H9 (cell line): ENCODE data around the gene TNP2. TPM values are rescaled to one million over a fixed set of nuclear protein-coding genes. Genes with fewer than 3 reads are reported as not detected.

Experiments
- DNase-seq: peaks from one replicate; pipeline ENCODE4 v3.0.0-alpha.2; 2017
- H2AFZ ChIP-seq: one replicate; pipeline ENCODE4 v1.6.1; 2013; ENCODE audit warnings: mild to moderate bottlenecking, low read length, control low read depth, moderate library complexity
- H2AK5ac ChIP-seq: 2 replicates; pipeline ENCODE4 v1.6.1; 2013; ENCODE audit warnings: low read length, control low read depth, mixed read lengths; ENCODE audit not compliant: insufficient read length
- H2BK120ac ChIP-seq: one replicate; pipeline ENCODE4 v1.6.1; 2013; ENCODE audit warnings: low read depth, mild to moderate bottlenecking, low read length, control low read depth, inconsistent platforms; ENCODE audit not compliant: poor library complexity, severe bottlenecking
- H2BK12ac ChIP-seq: 2 replicates; pipeline ENCODE4 v1.6.1; 2013; ENCODE audit warnings: low read length, control low read depth, mixed read lengths, low read depth; ENCODE audit not compliant: insufficient read length
- H2BK15ac ChIP-seq: 2 replicates; pipeline ENCODE4 v1.6.1; 2013; ENCODE audit warnings: low read depth, low read length, control low read depth
- H2BK20ac ChIP-seq: one replicate; pipeline ENCODE4 v1.6.1; 2013; ENCODE audit warnings: low read depth, mild to moderate bottlenecking, low read length, control low read depth, inconsistent platforms; ENCODE audit not compliant: poor library complexity, severe bottlenecking
- H2BK5ac ChIP-seq: 2 replicates; pipeline ENCODE4 v1.6.1; 2013; ENCODE audit warnings: low read length, control low read depth, mixed read lengths; ENCODE audit not compliant: insufficient read length
- H3K14ac ChIP-seq: 2 replicates; pipeline ENCODE4 v1.6.1; 2013; ENCODE audit warnings: low read length, control low read depth; ENCODE audit not compliant: insufficient read depth
- H3K18ac ChIP-seq: 2 replicates; pipeline ENCODE4 v1.6.1; 2013; ENCODE audit warnings: low read depth, mild to moderate bottlenecking, mixed read lengths, low read length, control low read depth; ENCODE audit not compliant: insufficient read length
- H3K23ac ChIP-seq: 2 replicates; pipeline ENCODE4 v1.6.1; 2013; ENCODE audit warnings: low read length, control low read depth, mixed read lengths, low read depth; ENCODE audit not compliant: insufficient read length
- H3K23me2 ChIP-seq: 2 replicates; pipeline ENCODE4 v1.6.1; 2013; ENCODE audit warnings: low read depth, mild to moderate bottlenecking, mixed read lengths, low read length, control low read depth; ENCODE audit not compliant: insufficient read length, poor library complexity, severe bottlenecking
- H3K27ac ChIP-seq: 2 replicates; pipeline ENCODE4 v1.5.1; 2013; ENCODE audit warnings: low read length, control low read depth, mixed read lengths, low read depth; ENCODE audit not compliant: insufficient read length
- H3K27me3 ChIP-seq: 2 replicates; pipeline ENCODE4 v1.6.1; 2013; ENCODE audit warnings: low read length, control low read depth, inconsistent platforms; ENCODE audit not compliant: insufficient read depth
- H3K4ac ChIP-seq: 2 replicates; pipeline ENCODE4 v1.6.1; 2013; ENCODE audit warnings: low read depth, mild to moderate bottlenecking, control low read depth, inconsistent platforms, low read length, moderate library complexity
- H3K4me1 ChIP-seq: 2 replicates; pipeline ENCODE4 v1.6.1; 2013; ENCODE audit warnings: low read length, control low read depth, inconsistent platforms; ENCODE audit not compliant: insufficient read depth
- H3K4me2 ChIP-seq: 2 replicates; pipeline ENCODE4 v1.6.1; 2013; ENCODE audit warnings: low read length, control low read depth, mixed read lengths; ENCODE audit not compliant: insufficient read length, insufficient read depth
- H3K56ac ChIP-seq: 2 replicates; pipeline ENCODE4 v1.6.1; 2013; ENCODE audit warnings: low read depth, mild to moderate bottlenecking, mixed read lengths, low read length, control low read depth; ENCODE audit not compliant: insufficient read length
- H3K79me1 ChIP-seq: 2 replicates; pipeline ENCODE4 v1.6.1; 2013; ENCODE audit warnings: low read depth, mild to moderate bottlenecking, moderate library complexity, low read length, control low read depth, inconsistent platforms; ENCODE audit not compliant: insufficient read depth, poor library complexity, severe bottlenecking
- H3K79me2 ChIP-seq: 2 replicates; pipeline ENCODE4 v1.6.1; 2013; ENCODE audit warnings: low read length, control low read depth, inconsistent platforms; ENCODE audit not compliant: insufficient read depth
- H3K9ac ChIP-seq: 2 replicates; pipeline ENCODE4 v1.6.1; 2013; ENCODE audit warnings: low read length, control low read depth, mixed read lengths; ENCODE audit not compliant: insufficient read length; ENCODE audit errors: extremely low read depth
- H3K9me3 ChIP-seq: one replicate; pipeline ENCODE4 v1.6.1; 2013; ENCODE audit warnings: low read depth, low read length, inconsistent platforms; ENCODE audit not compliant: control insufficient read depth
- H3T11ph ChIP-seq: one replicate; pipeline ENCODE4 v1.6.1; 2013; ENCODE audit warnings: mild to moderate bottlenecking, low read length, control low read depth, inconsistent platforms
- H4K20me1 ChIP-seq: one replicate; pipeline ENCODE4 v1.6.1; 2013; ENCODE audit not compliant: control insufficient read depth, insufficient read length, insufficient read depth
- H4K5ac ChIP-seq: 2 replicates; pipeline ENCODE4 v1.6.1; 2013; ENCODE audit warnings: low read depth, mild to moderate bottlenecking, mixed read lengths, low read length, control low read depth; ENCODE audit not compliant: insufficient read length
- H4K8ac ChIP-seq: replicated peaks from 2 replicates; pipeline ENCODE4 v1.6.1; 2013; ENCODE audit warnings: low read length, control low read depth, mixed read lengths, low read depth; ENCODE audit not compliant: insufficient read length
- H4K91ac ChIP-seq: 2 replicates; pipeline ENCODE4 v1.6.1; 2013; ENCODE audit warnings: low read depth, mild to moderate bottlenecking, moderate library complexity, mixed read lengths, low read length, control low read depth; ENCODE audit not compliant: insufficient read length
- H3K27ac Mint-ChIP-seq, 3 experiments: 2 replicates in 2 of 3; 3 replicates in 1 of 3; pipeline ENCODE4 v1.8.0; 2020 to 2021; ENCODE audit warnings: mixed read lengths in 3 of 3, mild to moderate bottlenecking in 1 of 3, moderate library complexity in 1 of 3
- H3K27me3 Mint-ChIP-seq: 2 replicates; pipeline ENCODE4 v1.8.0; 2021; ENCODE audit warnings: low read depth, mild to moderate bottlenecking, moderate library complexity, mixed read lengths
- H3K36me3 Mint-ChIP-seq, 3 experiments: 2 replicates in 2 of 3; 3 replicates in 1 of 3; pipeline ENCODE4 v1.8.0; 2020 to 2021; ENCODE audit warnings: low read depth in 3 of 3, mixed read lengths in 3 of 3; ENCODE audit not compliant: insufficient read depth in 1 of 3
- H3K4me1 Mint-ChIP-seq, 2 experiments: 2 replicates each; pipeline ENCODE4 v1.8.0; 2020; ENCODE audit warnings: mixed read lengths in 2 of 2
- H3K4me3 Mint-ChIP-seq, 2 experiments: 2 replicates in 1 of 2; 3 replicates in 1 of 2; pipeline ENCODE4 v1.8.0; 2020 to 2021; ENCODE audit warnings: mild to moderate bottlenecking in 2 of 2, mixed read lengths in 2 of 2, moderate library complexity in 1 of 2
- H3K9me3 Mint-ChIP-seq, 2 experiments: 2 replicates in 1 of 2; 3 replicates in 1 of 2; pipeline ENCODE4 v1.8.0; 2020; ENCODE audit warnings: mild to moderate bottlenecking in 2 of 2, mixed read lengths in 2 of 2, moderate library complexity in 1 of 2
- WGBS: extraction: QIAGEN DNeasy Blood & Tissue Kit; methylation state at CpG from one replicate; pipeline ENCODE4 v1.1.7; 2013; ENCODE audit warnings: missing lambda C conversion rate, low lambda C conversion rate, mixed read lengths; ENCODE audit not compliant: insufficient read length; ENCODE audit errors: extremely low coverage; 5-methylcytosine and 5-hydroxymethylcytosine counted together
- total RNA-seq: library from RNA; stranded (reverse); gene quantifications from 2 replicates; pipeline ENCODE4 v1.2.1, GENCODE V29; 2021
- TF ChIP-seq, protein P1 (sequence below): fragments of 200-600 bp; sonication (generic); conservative IDR thresholded peaks from 3 replicates; pipeline ENCODE4 v1.8.0; 2021; ENCODE audit warnings: antibody characterized with exemption, mild to moderate bottlenecking

TNP2 gene
- total RNA-seq, 1 experiment from 2014 or later, result not detected

GRCh38 chr16:11219178-11219577 is 49.9 kb downstream of the TNP2 start:
- Histone ChIP-seq H4K91ac (no peak overlapping the region), H2BK20ac (no peak overlapping the region), H3K23ac (no peak overlapping the region), H3K27me3 (no peaks in the 10 kb centered on the region), H3K14ac (no peak overlapping the region), H2BK120ac (no peak overlapping the region), H3K4me1 (no peaks in the 10 kb centered on the region), H3K56ac (no peak overlapping the region), H2AK5ac (no peak overlapping the region), H3K23me2 (no peaks in the 10 kb centered on the region), H3K9me3 (peaks cover 15% of the 10 kb centered on the region), H3K4me2 (no peak overlapping the region), H4K20me1 (no peaks in the 10 kb centered on the region), H3K79me1 (no peaks in the 10 kb centered on the region), H3K79me2 (no peaks in the 10 kb centered on the region), H3K4ac (no peak overlapping the region), H3K18ac (no peak overlapping the region), H2AFZ (no peak overlapping the region), H2BK5ac (no peak overlapping the region), H4K8ac (no peak overlapping the region), H2BK12ac (no peak overlapping the region), H4K5ac (no peak overlapping the region), H3T11ph (no peak overlapping the region), H2BK15ac (no peak overlapping the region), H3K9ac (no peak overlapping the region), H3K27ac (no peak overlapping the region)
- H3K27me3 Mint-ChIP-seq, result peaks cover 4% of the 10 kb centered on the region; the same call in 1 of the 2 replicates
- H3K36me3 Mint-ChIP-seq, result peaks cover 6 to 16% (median 11%) of the 10 kb centered on the region in 3 experiments; a peak in 6 of 7 replicates
- no peak overlapping the region for H3K27ac Mint-ChIP-seq
- H3K9me3 Mint-ChIP-seq, result peaks cover 26 to 32% of the 10 kb centered on the region in 2 experiments
- no CpG with 5 or more reads among the region's 4 CpGs for WGBS
- 0 out of 4 replicates have a peak, but pooled peaks cover 2% of the 10 kb centered on the region in 2 experiments for H3K4me1 Mint-ChIP-seq
- no peak for DNase-seq
- TF ChIP-seq, protein P1, sequence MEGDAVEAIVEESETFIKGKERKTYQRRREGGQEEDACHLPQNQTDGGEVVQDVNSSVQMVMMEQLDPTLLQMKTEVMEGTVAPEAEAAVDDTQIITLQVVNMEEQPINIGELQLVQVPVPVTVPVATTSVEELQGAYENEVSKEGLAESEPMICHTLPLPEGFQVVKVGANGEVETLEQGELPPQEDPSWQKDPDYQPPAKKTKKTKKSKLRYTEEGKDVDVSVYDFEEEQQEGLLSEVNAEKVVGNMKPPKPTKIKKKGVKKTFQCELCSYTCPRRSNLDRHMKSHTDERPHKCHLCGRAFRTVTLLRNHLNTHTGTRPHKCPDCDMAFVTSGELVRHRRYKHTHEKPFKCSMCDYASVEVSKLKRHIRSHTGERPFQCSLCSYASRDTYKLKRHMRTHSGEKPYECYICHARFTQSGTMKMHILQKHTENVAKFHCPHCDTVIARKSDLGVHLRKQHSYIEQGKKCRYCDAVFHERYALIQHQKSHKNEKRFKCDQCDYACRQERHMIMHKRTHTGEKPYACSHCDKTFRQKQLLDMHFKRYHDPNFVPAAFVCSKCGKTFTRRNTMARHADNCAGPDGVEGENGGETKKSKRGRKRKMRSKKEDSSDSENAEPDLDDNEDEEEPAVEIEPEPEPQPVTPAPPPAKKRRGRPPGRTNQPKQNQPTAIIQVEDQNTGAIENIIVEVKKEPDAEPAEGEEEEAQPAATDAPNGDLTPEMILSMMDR, result no peak
- H3K4me3 Mint-ChIP-seq, result no peak overlapping the region
